NCI-H69 (cell line): ENCODE results near the gene WEE2.

ENCODE experiments used
- DNase-seq: peaks from one replicate; lab custom pipeline; 2025; lab: John Stamatoyannopoulos, UW

WEE2 gene

DNA sequence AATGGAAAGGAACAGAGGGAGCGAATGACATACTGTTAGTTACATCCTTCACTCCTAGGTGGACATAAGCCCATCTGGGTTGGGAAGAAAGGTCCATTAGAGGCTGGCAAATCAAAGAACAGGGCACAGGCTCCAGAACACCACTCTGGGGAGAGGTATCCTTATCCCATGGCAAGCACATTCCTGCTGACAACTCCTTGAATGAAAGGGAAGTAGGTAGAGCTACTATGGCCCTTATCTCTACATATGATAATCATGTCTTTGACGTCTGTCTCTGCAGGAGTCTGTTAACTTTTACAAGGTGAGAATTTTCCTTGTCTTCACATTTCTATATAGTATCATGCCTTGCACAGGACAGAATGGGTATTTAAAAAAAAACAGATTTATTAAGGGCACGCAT, 16.6 kb upstream of the WEE2 start:
- no peak for DNase-seq

DNA sequence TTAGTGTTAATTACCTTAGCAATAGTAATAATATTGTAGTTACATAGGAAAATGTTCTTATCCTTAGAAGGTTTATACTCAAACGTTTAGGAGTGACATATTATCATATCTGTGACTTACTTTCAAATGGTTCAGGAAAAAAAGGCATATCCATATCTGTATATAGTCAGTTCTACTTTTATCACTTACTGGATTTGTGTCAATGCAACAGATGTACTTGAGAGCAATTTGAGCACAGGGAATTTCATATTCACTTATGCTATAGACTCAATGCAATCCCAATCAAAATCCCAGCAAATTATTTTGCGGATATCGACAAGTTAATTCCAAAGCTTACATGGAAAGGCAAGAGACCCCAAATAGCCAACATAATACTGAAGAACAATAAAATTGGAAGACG, 16.2 kb upstream of the WEE2 start:
- DNase-seq, result no peak

DNA sequence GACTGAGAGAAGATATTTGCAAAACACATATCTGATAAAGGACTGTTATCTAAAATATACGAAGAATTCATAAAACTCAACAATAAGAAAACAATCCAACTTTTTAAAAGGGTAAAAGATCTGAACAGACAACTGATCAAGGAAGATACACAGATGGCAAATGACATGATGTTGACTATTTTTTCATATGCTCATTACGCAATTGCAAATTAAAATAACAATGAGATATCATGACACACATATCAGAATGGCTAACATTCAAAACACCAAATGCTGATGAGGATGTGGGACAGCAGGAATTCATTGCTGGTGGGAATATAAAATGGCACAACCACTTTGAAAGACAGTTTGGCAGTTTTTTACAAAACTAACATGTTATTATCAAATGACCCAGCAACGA, 15.1 kb upstream of the WEE2 start:
- no peak for DNase-seq

DNA sequence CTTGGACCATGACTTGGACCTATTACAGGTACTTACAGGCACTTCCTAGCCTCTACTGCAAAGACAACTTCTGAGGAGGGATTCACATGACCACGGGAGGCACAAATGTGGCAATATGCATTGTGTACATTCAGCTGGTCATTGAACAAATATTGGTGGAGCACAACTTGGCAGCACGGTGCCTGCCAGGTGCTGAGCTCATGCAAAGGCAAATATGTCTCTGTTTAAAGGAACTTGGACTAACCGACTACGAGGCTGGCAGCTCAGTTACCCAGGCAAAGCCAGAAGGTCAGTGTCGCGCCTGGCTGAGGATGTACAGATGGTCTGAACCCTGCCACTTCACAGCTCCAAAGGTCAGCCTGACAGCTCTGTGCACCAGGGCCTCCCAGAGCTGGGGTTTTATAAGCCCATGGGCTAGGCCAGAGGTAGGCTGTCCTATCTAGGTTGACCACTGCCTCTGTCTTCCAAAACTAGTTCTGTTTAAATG, 12.3 kb upstream of the WEE2 start:
- DNase-seq, result peak; percentile 90

DNA sequence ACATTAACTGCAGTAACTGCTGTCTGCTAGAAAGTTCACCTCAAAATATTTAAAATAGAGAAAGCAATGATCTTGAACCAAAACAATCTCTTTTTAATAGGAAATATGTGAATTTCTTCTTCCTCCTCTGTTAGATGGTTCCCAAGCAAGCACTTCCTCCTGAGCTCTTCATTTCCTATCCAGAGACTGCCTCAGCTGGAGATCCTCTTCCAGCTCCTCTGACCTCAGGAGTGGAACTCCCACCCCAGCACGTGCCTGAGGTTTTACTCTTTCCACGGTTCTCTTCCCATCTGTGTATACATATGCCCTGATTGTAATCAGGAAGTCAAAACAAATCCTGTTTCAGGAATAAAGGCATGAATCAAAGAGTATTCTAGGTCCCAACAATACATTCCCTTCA, 11.8 kb upstream of the WEE2 start:
- DNase-seq, result peak; percentile 50

DNA sequence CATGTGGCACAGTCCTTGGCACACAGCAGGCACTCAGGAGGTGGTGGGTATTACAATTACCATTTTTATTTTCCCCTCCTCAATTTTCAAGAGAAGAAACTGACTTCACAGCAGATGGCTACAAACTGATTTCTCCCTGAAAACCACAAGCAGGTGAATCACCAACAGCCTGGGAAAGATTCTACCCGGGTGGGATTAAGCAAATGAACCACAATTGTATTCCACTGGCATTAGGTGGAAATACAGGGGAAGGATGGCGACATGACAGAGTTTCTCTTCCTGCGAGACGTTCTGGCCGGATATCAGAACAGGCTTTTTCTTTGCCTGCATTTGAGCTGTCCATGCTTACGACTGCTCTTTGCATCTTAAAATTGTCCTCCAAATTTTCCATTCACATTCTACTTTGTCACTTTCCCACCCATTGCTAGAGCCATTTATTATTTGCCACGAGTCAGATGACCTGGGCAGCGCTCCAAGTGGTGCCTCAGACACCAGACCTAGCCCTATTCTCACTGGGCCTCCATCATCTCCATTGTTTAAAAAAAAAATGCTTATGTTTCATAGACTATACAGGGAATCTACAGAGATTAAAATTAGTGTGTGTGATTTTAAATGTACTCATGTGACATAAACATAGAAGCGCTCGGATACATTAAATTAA, 10.8 kb upstream of the WEE2 start:
- peak; percentile 67 for DNase-seq

DNA sequence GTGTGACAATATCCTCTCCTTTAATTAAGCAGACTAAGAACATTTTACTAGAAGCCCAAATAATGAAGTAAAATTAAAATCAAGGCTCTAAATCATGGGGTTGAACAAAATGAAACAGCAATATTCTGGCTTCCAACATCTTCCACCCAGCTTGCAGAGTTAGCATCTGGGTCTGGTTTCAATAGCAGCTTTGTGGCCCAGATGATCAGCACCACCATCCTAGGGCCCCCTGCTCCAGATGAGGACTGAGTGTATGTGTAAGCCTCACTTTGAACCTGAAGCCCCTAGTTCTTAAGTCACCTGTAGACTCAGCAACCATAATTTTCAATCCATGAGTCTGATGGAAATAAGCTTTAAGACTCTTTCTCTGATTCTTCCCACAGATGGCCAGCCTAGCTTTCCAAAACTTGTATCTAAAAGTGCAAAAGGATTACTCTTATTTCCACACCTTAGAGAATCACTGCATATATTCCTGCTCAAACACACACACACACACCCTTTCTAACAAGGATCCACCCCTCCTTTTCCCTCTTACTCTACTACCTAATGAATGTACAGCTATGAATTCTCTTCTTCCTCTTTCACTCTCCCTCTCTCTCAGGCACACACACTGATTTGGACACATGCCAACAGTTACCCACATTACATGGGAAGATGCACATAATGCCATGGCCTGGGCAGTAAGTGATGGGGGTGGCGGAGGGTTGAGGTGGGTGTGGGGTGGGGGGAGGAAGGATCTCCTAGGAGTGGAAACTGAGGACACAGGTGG, 9.7 kb upstream of the WEE2 start:
- DNase-seq, result peak; percentile 80

DNA sequence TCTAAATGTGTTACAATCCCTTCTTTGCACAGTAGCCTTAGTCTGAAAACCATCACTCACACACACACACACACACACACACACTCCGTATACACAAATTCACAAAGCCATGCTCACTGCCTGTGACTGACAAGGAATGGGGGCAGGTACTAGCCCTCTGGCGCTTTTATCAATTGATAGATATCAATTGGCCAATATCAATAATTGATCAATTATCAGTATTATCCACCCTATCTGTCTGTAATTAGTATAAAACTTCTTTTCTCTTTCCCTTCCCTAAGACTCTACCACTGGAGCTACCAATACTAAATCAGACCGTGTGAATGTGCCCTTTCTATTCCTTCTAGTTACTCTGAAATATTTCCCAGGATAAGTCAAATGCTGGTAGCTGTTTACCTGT, 8.3 kb upstream of the WEE2 start:
- peak; percentile 7 for DNase-seq

DNA sequence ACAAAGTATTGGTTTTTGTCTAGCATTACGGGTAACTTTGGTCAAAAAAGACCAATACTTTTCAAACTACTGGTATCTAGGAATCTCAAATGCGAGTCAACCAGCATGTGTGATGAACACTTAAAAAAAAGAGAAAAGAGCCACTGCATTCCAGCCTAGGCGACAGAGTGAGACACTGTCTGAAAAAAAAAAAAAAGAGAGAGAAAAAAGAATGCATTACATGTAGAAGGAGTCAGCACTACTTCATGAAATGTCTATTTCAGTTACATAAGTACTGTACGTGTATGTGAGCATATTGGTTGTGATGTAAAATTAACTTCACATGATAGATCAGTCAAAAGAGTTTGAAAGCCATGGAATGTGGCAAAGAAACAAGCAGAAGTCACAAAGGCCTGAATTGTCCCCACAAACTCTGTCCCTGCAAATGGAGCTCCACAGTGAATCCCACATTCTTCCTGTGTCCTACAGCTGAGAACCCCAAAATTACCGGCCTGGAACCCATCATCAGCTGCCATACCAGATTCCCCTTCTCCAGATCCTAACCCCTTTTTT, 7.8 kb upstream of the WEE2 start:
- peak; percentile 38 for DNase-seq

DNA sequence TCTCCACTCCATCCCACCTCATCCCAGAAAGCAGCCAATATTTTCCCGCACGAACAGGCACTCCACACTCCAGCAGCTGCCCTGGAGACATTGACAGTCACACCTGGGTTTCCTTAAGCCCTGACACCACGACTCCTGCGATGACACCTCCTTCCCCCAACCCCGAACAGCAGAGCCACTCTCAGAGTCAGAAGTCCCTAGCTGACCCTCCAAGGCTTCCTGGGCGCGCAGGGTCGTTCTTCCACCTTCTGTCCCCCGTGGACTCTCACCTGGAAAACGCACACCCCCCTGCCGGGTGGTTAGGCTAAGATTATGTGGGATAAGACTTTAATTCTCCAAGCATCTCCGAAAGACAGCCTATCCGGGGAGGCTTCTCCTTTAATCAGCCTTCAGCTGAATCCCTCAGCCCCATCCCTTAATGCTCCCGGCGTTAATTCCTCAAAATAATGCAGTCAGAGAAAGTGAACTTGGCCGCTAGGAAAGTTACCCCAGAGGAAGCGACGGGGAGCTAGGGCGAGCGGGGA, 7.2 kb upstream of the WEE2 start:
- peak; percentile 72 for DNase-seq

DNA sequence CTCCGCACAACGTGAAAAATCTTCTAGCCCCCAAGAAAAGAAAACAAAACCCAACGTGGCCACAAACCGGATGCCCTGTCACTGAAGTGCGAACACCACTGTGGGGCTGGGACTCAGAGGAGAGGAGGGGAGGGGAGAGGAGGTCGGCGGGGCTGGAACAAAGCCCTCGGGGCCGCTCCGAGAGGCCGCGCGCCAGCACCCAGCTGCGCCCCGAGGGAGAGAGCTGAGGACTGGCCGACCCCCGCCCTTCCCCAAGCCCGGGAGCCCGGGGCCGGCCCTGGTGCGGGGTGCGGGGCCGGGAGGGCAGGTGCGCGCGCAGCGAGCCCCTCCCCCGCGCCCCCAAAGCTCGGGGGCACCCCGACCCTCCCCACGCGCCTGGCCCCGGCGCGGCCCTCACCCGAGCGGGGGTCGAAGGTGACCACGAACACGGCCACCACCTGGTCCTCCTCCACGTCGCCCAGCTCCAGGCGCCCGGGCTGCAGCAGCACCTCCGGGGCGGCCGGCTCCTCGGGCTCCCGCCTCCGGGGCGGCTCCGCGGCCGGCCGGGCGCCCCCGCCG, 6.6 kb upstream of the WEE2 start:
- peak; percentile 89 for DNase-seq

DNA sequence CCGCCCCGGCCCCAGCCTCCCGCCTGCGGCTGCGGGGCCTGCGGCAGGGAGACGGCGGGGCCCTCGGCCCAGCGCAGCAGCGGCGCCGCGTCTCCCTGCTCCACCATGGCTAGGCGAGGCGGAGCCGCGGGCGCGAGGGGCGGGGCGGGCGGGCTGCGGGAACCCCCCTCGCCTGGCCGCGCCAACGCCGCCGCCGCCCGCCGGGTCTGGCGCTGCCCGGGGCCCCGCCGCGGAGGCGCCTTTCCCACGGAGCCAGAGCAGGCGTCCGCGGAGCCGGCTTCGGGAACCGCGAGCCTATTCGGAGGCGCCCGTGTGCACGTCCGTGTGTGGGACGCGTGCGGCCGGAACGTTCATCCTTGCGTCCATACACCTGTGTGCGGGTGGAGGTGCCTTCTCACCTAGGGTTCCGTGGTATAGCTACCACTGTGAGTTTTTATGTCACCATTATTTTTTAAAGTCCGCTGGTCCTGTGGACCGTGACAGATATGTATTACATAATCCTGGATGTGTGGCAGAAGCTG, 6.0 kb upstream of the WEE2 start, which contains the start of gene DENND11:
Gene DENND11, minus strand, starts transcription at position 120 of the 521 bp plus-strand sequence. Its CDS starts 13 bp downstream, at position 107.
- peak; percentile 88 for DNase-seq

DNA sequence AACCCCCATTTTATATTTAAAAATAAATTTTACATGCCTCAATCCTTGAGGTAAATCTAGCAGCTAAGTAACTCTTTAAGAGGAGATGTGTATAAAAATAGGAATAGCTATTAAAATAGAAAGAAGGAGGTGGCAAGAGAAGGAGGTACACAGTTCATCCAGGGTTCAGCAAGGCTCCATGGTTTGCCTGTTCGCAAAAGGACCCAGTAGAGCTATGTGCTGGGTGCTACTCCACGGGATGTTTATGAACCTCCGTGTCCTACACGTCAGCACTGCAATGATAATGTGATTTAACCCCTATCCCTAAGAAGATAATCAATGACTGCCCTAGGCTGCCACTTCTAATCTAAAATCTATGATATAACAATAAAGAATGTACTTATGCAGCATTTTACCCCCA, 5.3 kb upstream of the WEE2 start:
- DNase-seq, result peak; percentile 16

DNA sequence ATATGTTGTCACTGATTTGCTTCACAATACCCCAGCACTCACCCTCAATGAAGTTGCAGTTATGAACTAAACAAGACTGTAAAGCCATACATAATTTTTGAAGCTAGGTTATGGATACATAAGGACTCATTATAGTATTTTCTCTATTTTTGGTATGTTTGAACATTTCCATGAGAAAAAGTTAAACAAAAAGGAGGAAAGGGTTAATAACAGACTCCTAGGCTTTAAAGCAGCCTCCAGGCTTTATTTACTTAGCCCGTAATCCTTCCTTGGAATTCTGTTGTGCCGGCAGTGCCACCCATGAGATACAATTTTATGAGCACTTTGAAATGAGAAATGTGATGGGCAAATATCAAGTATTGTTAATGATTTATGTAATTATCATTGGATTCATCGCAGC, 4.0 kb upstream of the WEE2 start:
- peak; percentile 45 for DNase-seq

DNA sequence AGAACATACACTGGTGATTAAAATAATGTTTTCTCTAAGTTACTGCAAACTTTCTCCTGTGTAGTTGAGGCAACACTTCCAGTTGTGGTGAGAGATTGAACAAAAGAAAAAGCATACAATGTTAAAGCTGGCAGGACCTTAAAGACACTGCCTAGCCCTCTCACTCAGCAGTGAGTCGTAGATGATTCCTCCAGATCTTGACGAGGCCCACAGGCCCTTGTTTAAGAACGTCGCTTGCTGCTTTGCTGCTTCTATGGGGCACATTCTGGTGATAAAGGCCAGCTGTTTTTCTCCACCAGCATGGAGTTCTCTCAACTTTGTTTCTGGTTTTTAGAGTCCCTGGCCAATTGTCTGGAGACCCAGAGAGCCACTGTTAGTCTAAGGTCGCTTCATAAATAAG, 3.4 kb upstream of the WEE2 start:
- no peak for DNase-seq

DNA sequence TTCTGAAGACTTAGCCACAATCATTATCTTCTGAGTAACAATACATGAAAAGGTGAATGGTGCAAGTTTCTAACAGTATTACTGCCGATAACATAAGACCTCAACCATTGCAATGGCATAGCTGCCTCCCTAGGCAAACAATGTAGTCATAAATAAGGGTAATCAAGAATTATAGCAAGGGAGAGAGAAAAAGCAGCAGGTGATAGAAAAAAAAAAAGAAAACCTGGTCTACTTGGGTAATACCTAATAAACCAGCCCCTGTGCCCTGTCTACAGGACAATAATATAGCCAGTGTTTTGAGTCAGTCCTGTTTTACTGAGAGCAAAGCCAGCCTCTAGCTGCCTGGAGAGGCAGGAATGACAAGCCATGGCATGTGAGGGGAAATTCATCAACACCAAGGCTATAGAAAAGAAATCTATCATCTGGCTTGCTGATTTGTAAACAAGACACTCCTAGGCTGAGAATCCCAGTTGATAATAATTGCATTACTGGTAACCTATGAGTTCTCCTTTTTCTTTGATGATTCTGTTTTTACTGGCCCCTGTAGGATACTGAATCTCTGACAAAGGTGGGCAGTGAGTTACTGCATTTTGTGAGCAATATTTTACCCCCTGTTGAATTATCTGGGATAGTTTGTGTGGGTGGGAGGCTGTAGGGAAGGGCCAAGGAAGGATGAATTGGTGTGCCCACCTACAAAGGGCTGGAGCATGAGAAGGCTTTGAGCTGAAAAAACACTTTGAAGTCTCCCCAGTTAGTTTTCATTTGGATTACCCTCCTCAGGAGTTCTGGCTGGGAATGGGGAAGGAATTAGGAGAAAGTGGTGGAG, 1.7 kb upstream of the WEE2 start:
- DNase-seq, result peak; percentile 62

DNA sequence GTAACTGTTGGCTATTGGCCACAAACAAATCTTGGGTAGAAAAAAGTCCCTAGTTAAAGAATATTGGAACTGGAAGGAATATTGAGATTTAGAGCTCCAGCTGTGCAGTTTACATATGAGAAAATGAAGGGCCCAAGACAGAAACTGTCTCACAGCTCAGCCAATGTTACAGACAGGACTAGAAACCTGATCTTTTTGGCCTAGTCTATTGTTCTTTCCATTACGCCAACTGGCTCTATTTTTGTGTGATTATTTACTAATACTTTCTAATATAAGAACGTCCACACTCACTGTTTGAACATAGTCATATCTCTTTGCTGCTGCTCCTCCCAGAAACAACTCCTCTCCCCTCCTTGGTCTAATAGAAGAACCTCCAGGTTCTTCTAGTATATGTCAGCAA, 1.2 kb downstream of the WEE2 start:
- DNase-seq, result peak; percentile 59

DNA sequence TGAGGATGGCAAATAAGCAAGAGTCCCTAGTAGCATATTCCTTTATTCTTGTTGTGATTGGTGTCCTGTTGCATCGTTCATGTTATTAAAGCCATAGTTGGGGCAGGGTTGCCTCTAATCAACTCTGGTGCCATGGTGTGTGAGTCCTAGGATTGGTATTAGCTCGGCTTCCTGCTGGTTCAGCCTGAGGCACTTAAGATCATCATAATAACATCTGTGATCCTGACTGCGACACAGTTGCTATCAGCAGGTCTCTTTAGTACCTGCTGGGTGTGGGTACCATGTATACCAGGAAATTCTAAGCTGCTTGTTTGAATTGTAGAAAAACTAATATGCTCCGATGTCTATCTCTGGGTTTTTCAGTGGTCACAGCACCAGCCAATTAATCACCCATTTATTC, 1.6 kb downstream of the WEE2 start:
- DNase-seq, result peak; percentile 96

DNA sequence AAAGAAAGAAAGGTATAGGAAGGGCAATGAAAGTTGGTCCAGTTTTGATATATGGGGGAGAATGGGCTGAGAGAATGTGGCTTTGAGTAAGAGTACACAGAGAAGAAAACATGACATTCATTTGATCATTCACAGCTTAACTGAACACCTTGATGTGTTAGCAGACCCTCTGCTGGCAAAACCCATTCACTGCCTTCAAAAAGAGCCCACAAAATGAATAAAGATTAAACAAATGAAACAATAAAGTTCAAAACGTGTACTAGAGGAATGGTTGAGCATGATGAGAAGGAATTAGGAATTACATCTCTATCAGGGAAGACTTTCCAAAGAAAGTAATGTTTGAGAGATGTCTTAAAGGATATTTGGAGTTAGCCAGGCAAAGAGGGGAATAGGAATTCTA, 2.1 kb downstream of the WEE2 start:
- DNase-seq, result no peak

DNA sequence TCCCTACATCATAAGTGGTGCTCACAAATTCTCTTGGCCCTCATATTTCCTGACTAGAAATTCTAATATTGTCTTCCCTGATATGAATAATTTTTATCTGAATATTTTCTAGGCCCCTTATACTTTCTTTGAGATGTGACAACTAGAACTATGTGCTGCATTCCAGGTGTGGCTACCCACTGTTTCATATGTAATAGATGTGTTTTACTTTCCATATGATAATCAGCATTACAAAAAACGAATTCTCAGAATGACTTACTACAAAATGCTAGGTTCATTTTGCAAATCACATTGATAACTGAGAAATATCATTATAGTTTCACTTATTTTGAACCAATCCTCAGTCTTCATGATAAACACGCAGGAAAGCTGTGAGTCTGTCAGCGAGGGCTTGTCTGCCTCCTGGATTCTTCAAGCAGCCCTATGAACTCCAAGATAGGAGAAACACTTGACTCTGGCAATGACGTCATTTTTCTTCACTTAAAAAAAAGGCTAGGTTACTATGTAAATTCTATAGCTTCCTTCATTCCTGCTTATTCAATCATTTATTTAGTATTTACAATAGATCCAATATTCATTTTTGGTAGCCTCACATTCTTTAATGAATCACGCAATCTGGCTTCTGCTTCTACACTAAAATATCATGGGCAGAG, 4.6 kb downstream of the WEE2 start:
- no peak for DNase-seq

DNA sequence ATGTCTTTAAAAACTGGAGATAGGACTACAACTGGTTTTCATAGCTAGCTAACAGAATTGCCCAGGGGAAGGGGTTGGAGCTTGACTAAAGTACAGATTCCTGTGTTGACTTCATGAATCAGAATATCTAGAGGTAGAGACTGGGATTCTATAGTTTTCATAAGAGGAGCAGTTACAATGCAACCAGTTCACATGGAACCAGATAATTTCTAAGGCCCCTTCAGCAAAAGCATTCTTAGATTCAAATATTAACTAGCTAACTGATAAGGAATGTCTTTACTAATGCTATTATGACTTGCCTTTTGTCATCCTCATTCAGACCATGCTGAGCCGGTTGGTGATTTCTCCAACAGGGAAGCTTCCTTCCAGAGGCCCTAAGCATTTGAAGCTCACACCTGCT, 5.7 kb downstream of the WEE2 start:
- DNase-seq, result no peak
